Measurements from ENCODE around the gene SFSWAP. TPM values are rescaled to one million over a fixed set of nuclear protein-coding genes. Genes with fewer than 3 reads are reported as not detected.
"Not testable (repeated sequence)": the region's sequence is repeated elsewhere in the genome, so short reads cannot be mapped to it uniquely, and the experiment has no call there.

SFSWAP gene
- total RNA-seq, 1 donor from 2014 or later, result 21.2 TPM

DNA sequence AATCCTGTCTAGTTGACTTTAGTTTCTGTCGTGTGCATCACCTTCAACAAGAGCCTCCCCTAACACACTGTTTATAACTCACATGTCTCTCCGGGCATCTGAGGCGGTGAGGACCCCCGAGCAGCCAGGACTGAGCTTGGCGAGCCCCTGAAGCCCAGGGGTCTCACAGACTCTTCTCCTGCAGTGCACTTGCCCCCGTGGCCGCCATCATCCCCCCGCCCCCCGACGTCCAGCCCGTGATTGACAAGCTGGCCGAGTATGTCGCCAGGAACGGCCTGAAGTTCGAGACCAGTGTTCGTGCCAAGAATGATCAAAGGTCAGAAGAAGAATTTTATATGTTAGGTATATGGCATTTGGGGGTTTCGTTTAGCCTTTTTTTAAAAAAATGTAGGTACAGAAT lies 43.3 kb downstream of the SFSWAP start:
- FAIRE-seq (no peak), DNase-seq (ENCODE audit: low spot score in 2 of 2) (no peak)

DNA sequence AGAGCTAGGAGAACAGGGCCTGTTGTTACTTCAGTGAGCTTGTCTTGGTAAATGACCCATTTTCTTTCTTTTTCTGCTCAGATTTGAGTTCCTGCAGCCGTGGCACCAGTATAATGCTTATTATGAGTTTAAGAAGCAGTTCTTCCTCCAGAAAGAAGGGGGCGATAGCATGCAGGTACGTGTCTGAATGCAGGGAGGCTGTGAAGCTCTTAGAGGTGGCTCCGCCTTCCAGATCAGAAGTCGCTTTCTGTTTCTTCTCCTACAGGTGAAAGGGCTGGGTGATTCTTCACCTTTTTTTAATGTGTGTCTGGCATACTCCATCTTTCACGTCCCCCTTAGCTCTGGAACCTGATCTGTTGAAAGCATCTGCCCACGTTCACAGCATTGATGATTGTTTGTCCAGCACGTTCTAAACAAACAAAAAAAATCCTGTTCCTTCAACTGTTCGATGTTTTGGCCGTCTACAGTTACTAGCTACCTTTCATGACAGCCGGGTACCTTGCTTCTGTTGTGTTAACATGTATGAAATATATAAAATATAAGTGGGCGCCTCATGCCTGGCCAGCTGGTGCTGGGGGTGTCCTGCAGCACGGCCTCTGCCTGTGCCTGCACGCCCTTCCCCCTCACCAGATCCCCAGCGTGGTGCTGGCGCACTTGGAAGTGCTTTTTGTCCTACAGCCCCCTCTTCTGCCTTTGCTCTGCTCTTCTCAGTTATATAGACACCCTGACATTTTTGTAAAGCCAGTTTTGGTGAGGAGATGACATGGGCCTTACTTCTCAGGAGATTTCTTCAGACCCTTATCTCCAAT lies 44.6 kb downstream of the SFSWAP start:
- DNase-seq (ENCODE audit: low spot score in 2 of 2) (no peak), FAIRE-seq (no peak)

DNA sequence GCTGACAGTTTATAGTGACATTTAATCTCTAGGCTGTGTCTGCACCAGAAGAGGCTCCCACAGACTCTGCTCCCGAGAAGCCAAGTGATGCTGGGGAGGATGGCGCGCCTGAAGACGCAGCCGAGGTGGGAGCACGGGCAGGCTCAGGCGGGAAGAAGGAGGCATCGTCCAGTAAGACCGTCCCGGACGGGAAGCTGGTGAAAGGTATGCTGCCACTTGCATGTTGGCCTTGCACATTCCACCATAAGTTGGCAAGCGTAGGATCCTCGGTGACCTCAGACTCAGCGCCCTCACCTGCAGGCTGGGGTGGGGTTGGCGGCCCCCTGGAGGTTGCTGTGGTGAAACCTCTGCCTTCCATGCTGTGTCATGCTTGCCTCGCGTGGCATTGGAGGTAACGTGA lies 45.6 kb downstream of the SFSWAP start:
- DNase-seq (ENCODE audit: low spot score in 2 of 2) (no peak), FAIRE-seq (no peak)

DNA sequence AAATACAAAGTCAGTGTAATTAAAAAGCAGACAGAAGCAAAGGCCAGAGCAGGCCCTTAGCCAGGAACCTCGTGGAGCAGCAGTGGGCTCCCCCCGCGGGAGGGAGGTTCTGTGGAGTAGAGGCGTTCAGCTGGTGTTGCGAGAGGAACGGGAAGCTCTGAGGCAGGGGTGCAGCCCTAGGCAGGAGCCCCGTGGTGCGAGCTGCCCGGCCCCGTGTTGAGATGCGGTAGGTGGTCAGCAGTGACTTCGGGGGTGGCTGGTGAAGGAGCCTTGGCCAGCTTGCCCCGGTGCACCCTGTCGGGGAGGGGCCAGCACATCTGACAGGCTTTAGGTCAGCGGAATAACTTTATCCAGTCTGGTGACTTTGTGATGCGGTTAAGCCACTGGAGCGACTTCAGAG lies 46.2 kb downstream of the SFSWAP start:
- FAIRE-seq (no peak), DNase-seq (ENCODE audit: low spot score in 2 of 2) (no peak)

DNA sequence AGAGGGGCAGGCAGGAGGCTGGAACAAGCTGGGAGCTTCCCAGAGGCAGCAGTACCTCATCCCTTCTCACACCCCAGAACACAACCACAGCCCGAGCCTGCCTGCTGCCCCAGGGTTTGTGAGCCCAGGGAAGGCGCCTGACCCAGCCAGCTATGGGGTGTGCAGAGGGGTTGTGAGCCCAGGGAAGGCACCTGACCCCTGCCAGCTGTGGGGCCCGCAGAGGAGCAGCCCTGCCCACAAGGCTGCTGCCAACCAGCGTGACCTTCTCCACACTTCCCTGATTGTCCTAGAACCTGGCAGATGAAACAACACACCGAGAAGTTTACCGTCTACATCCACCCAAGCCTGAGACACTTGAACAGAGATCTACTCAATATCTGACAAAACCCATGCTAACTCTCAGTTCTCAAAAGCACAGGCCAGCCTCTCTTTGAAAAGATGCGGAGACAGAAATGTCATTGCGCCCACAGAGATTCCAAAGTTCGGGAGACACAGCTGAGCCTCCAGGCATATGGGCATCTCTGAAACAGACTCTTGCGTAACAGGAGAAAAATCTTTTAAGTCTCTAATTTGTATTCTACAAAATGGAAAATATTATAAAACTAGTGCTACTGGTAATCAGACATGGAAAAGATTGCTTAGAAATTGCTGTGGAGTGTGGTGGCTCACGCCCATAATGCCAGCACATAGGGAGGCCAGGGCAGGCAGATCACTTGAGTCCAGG lies 47.3 kb downstream of the SFSWAP start:
- DNase-seq (ENCODE audit: low spot score in 2 of 2), result no peak
- no peak for FAIRE-seq

DNA sequence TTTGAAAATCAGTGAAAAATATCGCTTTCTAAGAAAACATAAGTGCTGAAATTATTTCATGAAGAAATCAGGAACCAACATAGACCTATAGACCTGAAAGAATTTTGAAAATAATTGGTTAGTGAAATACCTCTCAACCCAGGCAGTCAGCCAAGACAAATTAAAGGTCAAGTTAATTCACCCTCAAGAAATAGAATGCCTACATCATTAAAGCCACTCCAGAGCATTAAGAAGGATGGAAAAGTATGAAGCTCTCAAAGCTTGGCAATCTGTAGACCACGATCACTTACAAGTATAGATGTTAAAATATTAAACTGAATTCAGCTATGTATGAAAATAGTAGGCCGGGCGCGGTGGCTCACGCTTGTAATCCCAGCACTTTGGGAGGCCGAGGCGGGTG lies 48.3 kb downstream of the SFSWAP start:
- FAIRE-seq (no peak), DNase-seq (ENCODE audit: low spot score in 2 of 2) (no peak)

GRCh38 chr12:131761638-131762037 lies 50.7 kb downstream of the SFSWAP start:
- no peak for FAIRE-seq

DNA sequence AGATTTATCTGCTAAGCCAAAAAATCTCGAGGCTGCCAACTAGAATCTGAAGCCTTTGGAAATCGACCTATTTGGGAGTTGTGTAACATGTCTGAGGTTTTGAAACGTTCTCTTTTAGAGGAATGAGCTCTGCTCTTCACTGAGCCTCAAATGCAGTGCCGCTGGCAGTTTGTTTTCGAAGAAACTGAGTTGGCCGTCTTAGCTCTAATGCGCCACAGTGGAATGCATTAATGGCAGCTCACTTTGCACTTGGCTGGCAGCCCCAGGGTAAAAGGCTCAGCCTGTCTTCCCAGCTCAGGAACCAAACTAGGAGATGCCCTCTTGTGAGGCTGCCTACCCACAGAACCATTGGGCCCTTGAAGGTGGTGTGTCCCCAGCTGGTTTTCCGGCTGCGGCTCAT lies 53.8 kb downstream of the SFSWAP start:
- FAIRE-seq, result no peak
- no peak for DNase-seq (ENCODE audit: low spot score in 2 of 2)

More at GRCh38 chr12:131761638-131762037, 50.7 kb downstream of the SFSWAP start:
- DNase-seq (ENCODE audit: low spot score in 2 of 2), result no peak

DNA sequence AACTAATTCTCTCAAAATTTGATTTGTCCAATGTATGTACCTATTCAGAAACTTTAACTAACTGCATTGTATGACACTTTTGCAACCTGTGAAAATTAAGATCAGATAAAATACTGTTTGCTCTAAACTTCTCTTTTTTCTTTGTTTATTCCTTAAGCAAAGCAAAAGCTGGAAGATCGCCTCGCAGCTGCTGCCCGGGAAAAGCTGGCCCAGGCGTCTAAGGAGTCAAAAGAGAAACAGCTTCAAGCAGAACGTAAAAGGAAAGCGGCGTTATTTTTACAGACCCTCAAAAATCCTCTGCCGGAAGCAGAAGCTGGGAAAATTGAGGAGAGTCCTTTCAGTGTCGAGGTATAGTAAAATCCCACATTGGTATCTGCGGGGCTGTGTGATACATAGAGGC lies 55.1 kb downstream of the SFSWAP start:
- DNase-seq (ENCODE audit: low spot score in 2 of 2) (no peak), FAIRE-seq (no peak)

DNA sequence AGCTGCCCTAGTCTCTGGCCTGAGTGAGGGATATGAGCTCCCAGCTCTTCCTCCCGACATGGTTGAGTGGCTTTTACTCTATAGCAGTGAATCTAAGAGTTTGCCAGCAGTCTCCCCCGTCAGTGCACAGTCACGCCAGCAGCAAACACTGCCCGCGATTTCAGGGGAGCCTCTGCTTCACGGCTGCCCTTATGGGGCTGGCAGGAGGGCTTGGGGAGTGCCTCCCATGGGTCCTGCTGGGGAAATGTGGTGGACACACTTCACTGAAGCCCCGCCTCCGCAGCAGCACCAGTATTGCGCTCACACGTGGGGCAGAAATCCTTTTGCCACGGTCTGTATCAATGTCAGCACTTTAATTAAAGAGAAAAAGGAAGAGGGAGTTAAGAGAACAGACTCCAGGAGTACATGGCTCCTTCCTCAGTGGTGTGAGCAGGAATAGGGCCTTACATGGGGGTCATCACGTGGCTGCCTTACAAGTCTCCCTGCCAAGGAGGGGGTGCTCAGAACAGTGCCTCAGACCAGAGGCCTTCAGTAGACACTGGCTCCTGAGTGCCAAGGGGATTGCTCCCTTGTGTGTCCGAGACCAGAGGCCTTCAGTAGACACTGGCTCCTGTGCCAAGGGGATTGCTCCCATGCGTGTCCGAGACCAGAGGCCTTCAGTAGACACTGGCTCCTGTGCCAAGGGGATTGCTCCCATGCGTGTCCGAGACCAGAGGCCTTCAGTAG lies 55.7 kb downstream of the SFSWAP start:
- FAIRE-seq (no peak), DNase-seq (ENCODE audit: low spot score in 2 of 2) (no peak)

DNA sequence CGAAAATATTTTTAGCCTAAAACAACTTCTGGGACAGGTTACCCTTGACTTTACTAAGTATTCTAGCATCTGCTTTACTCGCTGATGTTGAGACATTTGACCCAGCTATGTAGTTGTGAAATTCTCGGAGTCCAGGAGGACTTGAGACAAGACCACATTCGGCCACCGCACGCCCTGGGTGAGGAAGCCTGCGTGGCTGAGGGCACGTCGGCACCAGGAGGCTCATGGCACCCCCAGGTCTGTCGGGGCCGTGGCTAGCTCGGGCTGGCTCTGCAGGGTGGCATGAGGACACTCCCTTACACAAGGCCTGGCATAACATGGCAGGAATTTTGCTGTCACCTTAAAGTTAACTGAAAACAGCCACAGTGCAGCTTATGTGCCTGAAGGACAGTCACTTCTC lies 59.2 kb downstream of the SFSWAP start:
- FAIRE-seq (no peak), DNase-seq (ENCODE audit: low spot score in 2 of 2) (no peak)

- FAIRE-seq, result no peak
Measured at GRCh38 chr12:131771965-131772364, 61.1 kb downstream of the SFSWAP start.

GRCh38 chr12:131773582-131774221 lies 62.8 kb downstream of the SFSWAP start:
- FAIRE-seq, result no peak
- no peak for DNase-seq (ENCODE audit: low spot score in 2 of 2)

More at GRCh38 chr12:131771965-131772364, 61.1 kb downstream of the SFSWAP start:
- DNase-seq (ENCODE audit: low spot score in 2 of 2), result no peak

GRCh38 chr12:131774576-131775391 lies 63.9 kb downstream of the SFSWAP start:
- no peak for DNase-seq (ENCODE audit: low spot score in 2 of 2)
- FAIRE-seq, result no peak

DNA sequence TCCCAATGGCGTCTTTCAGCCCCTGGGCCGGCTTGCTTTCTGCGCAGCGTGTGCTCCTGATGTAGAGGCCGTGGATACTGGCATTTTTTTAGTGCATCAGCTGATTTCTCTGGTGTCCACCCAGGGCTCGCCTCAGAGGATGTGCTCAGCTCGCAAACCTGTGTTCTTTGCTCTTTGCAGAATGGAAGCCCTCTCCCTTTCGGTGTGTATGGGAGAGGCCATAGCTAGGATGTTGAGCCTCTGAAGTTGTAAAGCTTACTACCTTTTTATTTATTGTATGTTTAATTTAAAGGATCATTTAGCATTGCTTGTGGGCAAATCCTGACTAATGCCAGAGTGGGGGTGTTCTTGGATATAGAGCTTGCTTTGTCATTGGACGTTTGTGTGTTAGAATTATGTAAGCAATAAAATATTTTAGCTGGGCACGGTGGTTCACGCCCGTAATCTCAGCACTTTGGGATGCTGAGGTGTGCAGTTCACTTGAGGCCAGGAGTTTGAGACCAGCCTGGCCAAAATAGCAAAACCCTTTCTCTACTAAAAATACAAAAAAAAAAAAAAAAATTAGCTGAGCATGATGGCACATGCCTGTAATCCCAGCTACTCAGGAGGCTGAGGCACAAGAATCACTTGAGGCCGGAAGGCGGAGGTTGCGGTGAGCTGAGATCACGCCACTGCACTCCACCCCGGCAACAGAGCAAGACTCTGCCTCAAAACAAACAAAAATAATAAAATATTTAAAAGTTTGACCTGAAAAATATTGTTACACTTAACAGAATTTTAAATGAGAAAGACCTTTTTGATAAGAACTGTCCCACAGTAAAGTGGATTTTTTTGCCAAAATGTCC lies 64.7 kb downstream of the SFSWAP start:
- DNase-seq (ENCODE audit: low spot score in 2 of 2) (no peak), FAIRE-seq (no peak)

GRCh38 chr12:131776237-131776889 lies 65.5 kb downstream of the SFSWAP start:
- DNase-seq (ENCODE audit: low spot score in 2 of 2) (no peak), FAIRE-seq (no peak)

DNA sequence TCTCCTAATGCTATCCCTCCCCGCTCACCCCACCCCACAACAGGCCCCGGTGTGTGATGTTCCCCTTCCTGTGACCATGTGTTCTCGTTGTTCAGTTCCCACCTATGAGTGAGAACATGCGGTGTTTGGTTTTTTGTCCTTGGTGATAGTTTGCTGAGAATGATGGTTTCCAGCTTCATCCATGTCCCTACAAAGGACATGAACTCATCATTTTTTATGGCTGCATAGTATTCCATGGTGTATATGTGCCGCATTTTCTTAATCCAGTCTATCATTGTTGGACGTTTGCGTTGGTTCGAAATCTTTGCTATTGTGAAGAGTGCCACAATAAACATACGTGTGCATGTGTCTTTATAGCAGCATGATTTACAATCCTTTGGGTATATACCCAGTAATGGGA lies 66.4 kb downstream of the SFSWAP start:
- FAIRE-seq; DNase-seq (ENCODE audit: low spot score in 2 of 2): not testable (repeated sequence)

DNA sequence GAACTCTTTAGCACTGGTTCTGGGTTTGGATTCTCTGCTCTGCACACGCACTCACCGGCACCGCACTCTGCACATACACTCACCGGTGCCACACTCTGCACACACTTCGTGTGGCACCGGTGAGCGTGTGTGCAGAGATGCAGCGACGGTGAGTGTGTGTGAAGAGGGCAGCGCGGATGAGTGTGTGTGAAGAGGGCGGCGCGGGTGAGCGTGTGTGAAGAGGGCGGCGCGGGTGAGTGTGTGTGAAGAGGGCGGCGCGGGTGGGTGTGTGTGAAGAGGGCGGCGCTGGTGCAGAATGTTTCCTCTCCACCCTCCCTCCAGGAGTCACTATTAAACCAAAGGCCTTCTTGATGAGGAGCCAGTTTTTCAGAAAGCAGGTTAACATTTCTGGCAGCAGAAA lies 68.1 kb downstream of the SFSWAP start:
- DNase-seq (ENCODE audit: low spot score in 2 of 2), result no peak
- no peak for FAIRE-seq

Data from frontal cortex (tissue), 4 donors.